HT1080 (cell line): Measurements from ENCODE around the gene HOXD11. TPM values are rescaled to one million over a fixed set of nuclear protein-coding genes. Genes with fewer than 3 reads are reported as not detected.

Experiments
- DNase-seq: peaks from one replicate; pipeline ENCODE4 v3.0.0-alpha.2; 2015; ENCODE audit warnings: low read depth
- total RNA-seq: library from RNA; depleted of rRNA; stranded (reverse); fragments of >200 nt; shearing (Covaris generic); gene quantifications from 2 replicates; pipeline ENCODE4 v1.2.3, GENCODE V29; 2014

The HOXD11 gene
- total RNA-seq, 1 experiment from 2014 or later, result 8.9 TPM

GRCh38 chr2:176147800-176148496, 40.9 kb downstream of the HOXD11 start:
- DNase-seq, result no peak

DNA sequence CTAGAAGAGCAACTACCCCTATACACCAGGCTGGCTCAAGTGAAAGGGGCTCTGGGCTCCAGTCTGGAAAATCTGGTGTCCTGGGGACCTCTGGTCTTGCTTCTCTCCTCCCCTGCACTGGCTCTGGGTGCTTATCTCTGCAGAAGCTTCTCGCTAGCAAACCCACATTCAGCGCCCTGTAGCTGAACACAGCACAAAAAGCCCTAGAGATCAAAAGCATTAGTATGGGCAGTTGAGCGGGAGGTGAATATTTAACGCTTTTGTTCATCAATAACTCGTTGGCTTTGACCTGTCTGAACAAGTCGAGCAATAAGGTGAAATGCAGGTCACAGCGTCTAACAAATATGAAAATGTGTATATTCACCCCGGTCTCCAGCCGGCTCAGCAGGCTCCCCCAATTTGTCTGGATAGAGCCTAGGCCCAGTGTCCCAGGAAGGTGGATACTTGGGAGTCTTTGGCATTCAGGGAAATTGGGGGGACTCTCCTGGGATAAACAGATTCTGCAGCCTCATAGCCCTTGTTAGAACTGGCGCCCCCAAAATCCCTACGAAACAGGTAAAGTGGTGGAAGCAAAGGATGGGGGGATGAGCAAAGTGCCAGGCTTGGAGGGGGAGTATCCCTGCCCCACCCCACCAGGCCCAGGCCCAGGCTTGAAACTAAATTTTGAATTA, 41.8 kb downstream of the HOXD11 start:
- no peak for DNase-seq

- DNase-seq, result no peak
These were observed 42.4 kb downstream of the HOXD11 start for GRCh38 chr2:176149481-176149938.

DNA sequence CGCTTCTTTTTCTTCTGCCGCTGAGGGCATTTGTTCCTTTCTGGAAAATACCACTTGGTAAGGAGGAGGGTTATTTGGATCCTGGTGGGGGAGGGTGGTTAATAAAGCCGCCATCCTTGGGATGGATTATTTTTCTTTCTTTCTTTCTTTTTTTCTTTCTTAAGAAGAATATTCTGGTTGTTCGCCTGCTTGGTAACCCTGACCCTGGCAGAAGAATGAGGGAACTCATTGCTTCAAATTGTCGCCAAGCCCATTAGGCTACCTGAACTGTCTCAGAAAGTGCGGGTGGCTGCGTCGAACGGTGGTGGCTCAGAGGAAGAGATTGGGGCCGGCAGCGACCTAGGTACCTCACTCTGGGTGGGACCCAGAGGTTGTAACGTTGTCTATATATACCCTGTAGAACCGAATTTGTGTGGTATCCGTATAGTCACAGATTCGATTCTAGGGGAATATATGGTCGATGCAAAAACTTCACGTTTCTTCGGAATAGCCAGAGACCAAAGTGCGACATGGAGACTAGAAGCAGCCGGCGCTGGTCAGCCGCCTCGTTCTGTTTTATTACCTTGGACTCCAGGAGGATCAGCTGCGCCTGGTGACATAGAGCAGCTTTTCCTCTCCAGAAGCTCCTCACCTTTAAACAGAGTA, 43.0 kb downstream of the HOXD11 start:
- DNase-seq, result no peak

- no peak for DNase-seq
These were observed 43.7 kb downstream of the HOXD11 start for GRCh38 chr2:176150584-176151441.

DNA sequence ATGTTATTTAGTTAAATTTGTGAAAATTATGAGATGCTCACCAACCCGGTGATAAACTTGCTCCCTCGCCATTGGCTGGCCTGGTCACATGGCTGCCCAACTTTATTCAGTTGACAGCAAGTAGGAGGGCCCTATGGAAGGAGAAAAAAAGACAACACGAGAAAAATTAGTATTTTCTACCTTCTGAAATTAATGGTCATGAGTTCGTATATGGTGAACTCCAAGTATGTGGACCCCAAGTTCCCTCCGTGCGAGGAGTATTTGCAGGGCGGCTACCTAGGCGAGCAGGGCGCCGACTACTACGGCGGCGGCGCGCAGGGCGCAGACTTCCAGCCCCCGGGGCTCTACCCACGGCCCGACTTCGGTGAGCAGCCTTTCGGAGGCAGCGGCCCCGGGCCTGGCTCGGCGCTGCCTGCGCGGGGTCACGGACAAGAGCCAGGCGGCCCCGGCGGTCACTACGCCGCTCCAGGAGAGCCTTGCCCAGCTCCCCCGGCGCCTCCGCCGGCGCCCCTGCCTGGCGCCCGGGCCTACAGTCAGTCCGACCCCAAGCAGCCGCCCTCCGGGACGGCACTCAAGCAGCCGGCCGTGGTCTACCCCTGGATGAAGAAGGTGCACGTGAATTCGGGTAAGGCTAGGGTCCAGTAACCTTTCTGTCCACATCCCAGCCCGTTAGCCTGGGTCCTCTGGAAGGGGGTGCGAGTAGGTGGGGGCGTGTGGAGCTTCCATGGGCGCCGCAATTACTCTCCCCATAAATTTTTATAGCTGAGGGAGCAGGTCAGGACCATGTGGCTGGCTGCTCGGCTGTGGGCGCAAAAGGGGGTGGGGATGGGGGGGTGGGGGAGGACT, 44.6 kb downstream of the HOXD11 start, which contains the start of gene HOXD4:
Gene HOXD4, plus strand, starts transcription at position 109 of the 846 bp plus-strand sequence. Its CDS starts 84 bp downstream, at position 193.
- DNase-seq, result no peak

DNA sequence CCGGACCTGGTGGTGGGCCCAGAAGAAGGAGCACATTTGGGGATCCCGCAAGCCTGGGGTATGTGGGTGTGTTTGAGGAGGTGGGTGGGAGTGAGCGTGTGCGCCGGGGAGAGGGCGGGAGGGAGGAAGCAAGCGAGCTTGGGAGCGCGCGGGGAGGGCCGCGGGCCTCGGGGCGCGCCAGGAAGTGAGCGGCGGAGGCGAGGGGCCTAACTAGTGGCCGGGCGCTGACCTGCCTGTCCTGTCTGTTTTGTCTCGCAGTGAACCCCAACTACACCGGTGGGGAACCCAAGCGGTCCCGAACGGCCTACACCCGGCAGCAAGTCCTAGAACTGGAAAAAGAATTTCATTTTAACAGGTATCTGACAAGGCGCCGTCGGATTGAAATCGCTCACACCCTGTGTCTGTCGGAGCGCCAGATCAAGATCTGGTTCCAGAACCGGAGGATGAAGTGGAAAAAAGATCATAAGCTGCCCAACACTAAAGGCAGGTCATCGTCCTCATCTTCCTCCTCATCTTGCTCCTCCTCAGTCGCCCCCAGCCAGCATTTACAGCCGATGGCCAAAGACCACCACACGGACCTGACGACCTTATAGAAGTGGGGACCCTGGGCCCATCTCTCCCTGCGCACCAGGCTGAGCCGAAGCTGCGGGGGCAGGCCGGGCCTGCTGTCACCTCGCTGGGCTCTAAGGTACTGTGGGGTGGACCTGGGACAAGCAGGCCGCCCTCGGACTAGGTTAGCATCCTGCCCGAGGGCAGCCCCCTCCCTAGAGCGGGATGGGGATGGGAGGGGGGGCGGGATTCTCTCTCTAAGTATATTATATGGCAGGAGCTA, 45.5 kb downstream of the HOXD11 start:
- DNase-seq, result no peak

DNA sequence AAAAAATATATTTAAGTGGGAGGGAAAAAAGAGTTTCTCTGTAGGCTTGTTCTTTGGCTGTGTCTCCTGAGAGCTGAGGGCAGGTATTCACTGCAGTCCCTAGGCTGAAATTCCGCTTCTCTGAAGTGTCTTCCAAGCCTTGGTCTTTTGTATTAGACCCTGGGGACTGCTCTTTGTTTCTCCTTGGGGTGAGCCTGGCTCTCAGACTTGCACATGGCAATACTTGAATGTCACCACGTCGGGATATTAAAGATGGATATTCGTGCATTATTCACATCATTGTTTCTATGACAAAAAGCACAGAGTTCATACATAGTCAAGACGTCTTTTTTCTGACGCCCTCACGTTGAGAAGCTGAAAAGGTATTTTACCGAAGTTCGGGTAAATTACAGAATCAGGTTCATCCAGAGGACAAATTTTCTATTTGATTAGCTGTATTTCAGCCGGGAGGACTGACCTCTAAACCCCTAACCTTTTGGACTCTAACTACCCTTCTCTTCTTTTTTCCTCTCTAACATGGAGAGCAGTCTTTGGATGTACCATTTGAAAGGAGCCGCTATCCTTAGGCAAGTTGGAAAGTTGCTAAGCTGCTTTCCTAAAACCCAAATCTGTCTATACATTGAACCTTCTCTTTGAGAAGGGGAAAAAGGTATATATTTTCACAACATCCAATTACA, 47.6 kb downstream of the HOXD11 start:
- no peak for DNase-seq

DNA sequence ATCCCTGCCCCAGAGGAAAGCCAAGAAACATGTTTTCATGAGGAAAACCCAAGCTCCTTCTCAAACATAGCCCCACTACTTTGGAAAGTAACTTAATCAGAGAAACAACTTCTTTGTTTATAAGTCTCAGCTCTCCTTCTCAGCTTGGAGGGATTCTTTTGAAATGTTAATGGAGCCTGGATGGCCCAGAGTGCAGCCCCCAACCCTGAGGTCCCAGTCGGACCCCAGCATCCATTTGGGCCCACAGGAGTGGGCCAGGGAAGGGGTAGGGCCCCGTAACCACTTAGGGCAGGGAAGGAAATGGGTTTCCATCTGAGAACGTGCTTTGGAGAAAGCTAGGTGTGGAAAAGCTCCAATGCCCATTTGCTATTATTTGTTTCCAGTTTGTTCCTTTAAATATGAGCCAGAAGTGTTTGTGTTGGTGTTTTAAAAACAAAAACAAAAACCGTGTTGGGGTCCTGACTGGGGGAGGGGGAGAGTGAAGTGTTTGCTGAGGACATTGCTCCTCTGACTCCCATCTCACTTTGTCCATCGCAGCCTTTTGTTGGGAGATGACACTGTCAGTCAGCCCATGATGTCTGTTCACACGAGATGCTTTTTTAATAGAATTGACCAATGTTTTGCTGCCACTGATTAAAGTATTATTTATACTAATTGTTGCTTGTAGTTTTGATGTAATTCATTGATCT, 48.4 kb downstream of the HOXD11 start:
- no peak for DNase-seq

DNA sequence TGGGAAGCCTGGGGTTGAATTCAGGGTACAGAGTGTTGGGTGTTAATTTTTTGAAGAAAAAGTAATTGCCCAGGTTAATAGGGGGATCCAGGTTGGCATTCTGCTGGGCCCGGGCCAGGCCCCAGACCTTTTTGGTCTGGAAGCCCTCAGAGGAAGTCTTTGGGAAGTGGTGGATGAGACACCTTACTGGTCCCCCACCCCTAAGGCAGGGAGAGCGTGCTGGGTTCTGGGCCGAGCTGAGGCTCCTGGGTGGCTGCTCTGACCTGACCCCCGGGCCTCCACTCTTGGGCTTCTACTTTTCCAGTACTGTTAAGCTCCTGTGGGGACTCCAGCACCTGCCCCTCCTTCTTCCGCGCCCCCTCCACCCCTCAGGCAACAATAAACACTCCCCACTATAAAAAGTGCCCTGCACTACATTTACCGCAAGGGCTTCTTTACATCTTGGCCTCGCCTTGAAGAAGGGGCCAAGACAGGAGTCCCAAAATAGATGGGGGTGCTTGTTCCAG, 49.3 kb downstream of the HOXD11 start:
- DNase-seq, result no peak

- no peak for DNase-seq
These were observed 49.9 kb downstream of the HOXD11 start, which contains the start of gene HOXD3 for GRCh38 chr2:176156807-176157498. Gene HOXD3, plus strand, starts transcription at chr2:176157307. Its CDS starts 11,808 bp downstream, at chr2:176169115.

DNA sequence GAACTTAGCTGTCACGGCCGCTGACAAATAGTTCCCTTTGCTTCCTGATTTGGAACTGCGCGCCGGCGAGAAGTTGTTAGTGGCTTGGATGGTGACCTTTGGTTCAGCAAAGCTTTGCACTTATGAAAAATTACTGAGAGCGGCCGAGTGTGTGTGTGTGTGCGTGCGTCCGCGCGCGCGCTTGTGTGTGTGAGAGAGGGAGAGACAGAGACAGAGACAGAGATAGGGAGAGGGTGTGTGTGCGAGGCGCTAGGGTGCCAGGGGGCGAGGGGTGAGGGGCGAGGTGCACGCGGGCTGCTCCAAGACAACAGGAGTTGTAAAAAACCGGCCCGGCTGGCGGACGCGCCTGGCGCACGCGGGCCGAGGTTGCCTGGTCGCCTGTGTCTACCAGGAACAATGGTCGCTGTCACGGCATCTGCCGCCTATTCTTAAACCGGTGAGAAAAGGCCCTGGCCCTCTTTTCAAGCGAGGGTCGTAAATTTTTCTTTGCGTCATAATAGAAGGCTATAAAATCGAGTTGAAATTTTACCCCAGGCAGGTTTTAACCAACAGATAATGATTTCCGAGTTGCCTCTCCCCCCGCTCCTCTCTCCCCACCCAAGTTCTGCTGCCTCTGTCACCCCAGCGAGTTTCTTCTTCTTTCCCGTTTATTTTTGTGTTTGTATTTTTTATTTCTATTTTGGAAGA, 50.6 kb downstream of the HOXD11 start:
- DNase-seq, result no peak

GRCh38 chr2:176158186-176158591, 51.1 kb downstream of the HOXD11 start:
- no peak for DNase-seq

DNA sequence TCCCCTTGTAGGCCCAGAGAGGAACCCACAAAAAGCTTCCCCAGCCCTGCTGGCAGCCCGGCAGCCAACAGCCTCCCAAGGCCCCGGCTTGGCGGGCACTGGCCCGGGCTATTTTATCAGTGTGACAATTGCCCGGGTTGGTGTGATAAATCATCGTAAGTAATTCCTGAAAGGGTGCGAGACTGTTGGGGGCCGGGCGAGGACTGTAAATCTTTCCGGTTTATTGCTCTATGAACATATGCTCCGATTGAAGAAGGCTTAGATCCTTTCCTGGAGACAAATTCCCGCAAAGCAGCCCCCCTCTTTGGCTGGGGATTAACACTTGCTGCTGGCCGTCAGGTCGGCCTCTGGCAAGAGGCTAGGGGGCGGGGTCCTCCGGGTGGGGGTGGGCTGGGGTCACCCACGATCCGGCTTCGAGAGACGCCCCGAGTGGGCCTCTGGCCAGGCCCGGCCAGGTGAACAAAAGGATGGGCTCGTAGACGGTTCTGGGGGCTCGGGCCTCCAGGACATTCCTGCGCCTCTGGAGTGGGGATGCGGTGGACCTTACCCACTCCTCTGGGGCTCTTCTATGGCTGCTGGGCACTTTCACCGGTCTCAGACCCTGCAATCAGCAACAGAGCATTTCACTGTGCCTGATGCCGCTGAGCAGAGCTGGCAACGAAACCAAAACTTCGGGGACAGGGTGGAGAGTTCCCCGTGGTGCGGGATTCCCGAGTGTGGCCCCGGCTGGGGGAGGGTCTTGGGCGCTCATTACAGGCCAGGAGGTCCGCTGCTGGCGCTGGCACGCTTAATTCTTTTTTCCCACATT, 52.0 kb downstream of the HOXD11 start:
- DNase-seq, result no peak
